KOPT-K1 (cell line): ENCODE results near the gene PLIN4.

ENCODE experiments used
- H3K27ac ChIP-seq: fragments of 200-600 bp; sonication (generic); 2 replicates; pipeline ENCODE4 v1.5.1; 2016; ENCODE audit warnings: antibody characterized with exemption, mild to moderate bottlenecking, low read depth, low read length; ENCODE audit not compliant: poor library complexity, severe bottlenecking
- H3K36me3 ChIP-seq: fragments of 200-600 bp; sonication (generic); 2 replicates; pipeline ENCODE4 v1.5.1; 2017; ENCODE audit warnings: antibody characterized with exemption, mild to moderate bottlenecking, low read length, moderate library complexity; ENCODE audit not compliant: insufficient read depth
- H3K9me3 ChIP-seq: fragments of 200-600 bp; sonication (generic); 2 replicates; pipeline ENCODE4 v1.5.1; 2017; ENCODE audit warnings: antibody characterized with exemption, low read length, mild to moderate bottlenecking; ENCODE audit not compliant: insufficient read depth, poor library complexity, severe bottlenecking

PLIN4 gene

DNA sequence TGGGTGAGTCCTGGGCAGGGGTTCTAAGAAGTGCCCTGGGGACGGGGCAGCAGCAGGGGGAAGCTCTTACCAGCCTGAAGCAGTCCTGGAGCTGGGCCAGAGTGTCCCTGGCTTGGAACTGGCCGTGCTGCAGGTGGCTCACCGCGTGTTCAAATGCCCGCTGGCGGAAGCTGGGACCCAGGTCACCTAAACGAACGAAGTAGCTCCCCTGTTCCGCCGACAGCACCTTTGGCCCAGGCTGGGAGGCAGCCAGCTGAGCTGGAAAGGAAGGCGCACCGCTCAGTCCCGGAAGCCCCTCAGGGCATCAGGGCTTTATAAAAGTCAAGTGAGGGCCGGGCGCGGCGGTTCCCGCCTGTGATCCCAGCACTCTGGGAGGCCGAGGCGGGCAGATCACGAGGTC is 9.6 kb downstream of the PLIN4 start:
- Histone ChIP-seq H3K9me3 (no peaks in the 10 kb centered on the region), H3K27ac (no peak overlapping the region), H3K36me3 (peaks cover 23% of the 10 kb centered on the region; the same call in 1 of the 2 replicates)

DNA sequence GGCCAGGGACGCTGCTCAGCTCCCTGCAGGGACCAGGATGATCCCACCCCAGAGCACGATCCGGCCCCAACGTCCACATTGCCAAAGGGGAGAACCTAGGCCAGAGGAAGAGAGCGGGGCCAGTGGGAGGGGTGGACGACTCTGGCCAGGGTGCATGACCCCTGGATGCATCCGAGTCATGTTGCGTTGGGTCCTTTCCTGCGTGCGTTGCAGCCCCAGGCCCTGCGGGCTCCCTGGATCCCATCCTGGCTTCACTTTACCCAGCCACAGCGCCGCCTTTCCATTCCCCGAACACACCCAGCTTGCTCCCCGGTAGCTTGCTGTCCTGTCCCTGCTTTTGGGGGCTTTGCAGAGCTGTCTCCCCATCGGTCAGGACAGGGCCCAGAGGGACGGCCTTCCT is 10.5 kb downstream of the PLIN4 start:
- Histone ChIP-seq H3K27ac (no peak overlapping the region), H3K9me3 (no peaks in the 10 kb centered on the region), H3K36me3 (peaks cover 28% of the 10 kb centered on the region; the same call in 1 of the 2 replicates)

- Histone ChIP-seq H3K36me3 (peaks cover 35% of the 10 kb centered on the region; the same call in 1 of the 2 replicates), H3K27ac (no peak overlapping the region)
These were observed 11.2 kb downstream of the PLIN4 start for GRCh38 chr19:4507150-4507452.

DNA sequence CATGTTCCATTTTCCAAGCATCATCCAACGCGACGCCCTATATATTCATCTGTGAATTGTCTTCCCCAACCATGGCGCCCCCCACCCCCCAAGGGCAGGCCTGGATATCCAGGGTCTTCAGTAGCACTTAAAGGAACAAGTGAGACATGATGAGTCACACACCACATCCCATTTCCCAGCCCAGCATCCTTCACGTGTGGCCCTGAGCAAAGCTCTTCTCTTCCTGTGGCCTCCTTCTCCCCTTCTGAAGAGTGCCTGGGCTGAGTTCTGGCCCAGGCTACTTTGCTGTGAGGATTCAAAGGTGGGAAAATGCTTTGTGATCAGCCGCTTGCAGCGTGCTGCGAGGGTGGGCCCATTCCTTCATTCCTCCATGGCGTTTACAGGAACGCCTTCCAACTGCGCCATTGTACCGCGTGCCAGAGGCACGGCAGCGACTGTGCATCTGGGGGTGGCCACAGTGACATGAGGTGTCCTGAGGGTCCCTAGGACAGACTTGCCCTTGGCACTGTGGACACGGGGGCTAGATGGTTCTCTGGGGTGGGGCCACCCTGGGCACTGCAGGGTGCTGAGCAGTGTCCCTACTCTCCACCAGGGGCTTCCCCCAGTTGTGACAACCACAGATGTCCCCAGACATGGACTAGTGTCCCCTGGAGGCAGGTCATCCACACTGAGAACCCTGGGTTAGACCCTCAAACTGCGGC is 11.7 kb downstream of the PLIN4 start:
- H3K9me3 ChIP-seq: no peaks in the 10 kb centered on the region
- H3K27ac ChIP-seq: no peak overlapping the region
- H3K36me3 ChIP-seq: peaks cover 40% of the 10 kb centered on the region; the same call in 1 of the 2 replicates

More at GRCh38 chr19:4507150-4507452, 11.2 kb downstream of the PLIN4 start:
- H3K9me3 ChIP-seq: no peaks in the 10 kb centered on the region

DNA sequence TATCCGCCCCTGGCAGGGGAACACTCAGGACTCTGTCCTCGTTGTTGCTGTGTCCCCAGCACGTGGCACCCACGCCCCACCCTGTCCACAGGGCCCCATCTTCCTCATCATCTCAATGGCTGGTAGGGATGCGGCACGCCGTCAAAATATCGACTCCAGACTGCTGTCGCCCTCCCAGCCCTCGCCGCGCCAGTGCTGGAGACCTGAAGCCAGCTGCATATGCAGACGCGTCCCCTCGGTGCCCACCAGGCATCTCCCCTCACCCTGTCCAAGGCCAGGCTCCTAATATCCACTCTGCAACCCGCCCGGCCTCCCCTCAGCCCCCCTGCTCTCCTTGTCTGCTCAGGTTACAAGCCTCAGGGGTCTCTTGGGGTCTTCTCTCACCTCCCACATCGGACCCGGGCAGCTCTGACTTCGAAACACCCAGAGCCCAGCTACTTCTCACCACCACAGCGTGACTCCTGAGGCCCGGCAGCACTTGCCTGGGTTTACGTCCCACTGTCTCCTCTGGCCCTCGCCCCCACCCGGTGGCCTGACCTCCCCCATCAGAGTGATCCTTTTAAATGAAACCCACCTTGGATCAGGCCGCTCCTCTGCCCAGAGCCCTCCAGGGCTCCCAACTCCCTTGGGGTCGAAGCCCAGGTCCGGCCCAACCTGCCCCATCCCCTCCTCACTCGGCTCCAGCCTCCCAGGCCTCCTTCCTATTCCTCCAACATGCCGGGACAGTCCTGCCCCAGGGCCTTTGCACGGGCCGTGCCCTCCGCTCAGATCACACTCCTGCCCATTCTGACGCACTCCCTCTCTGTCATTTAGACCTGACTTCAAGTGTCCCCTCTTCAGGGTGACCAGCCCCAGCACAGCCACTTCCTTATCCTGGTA is 12.5 kb downstream of the PLIN4 start:
- no peak overlapping the region for H3K27ac ChIP-seq
- no peaks in the 10 kb centered on the region for H3K9me3 ChIP-seq
- peaks cover 48% of the 10 kb centered on the region for H3K36me3 ChIP-seq

GRCh38 chr19:4504891-4505569 is 13.3 kb downstream of the PLIN4 start:
- no peak overlapping the region for H3K27ac ChIP-seq
- peaks cover 56% of the 10 kb centered on the region for H3K36me3 ChIP-seq
- no peaks in the 10 kb centered on the region for H3K9me3 ChIP-seq

DNA sequence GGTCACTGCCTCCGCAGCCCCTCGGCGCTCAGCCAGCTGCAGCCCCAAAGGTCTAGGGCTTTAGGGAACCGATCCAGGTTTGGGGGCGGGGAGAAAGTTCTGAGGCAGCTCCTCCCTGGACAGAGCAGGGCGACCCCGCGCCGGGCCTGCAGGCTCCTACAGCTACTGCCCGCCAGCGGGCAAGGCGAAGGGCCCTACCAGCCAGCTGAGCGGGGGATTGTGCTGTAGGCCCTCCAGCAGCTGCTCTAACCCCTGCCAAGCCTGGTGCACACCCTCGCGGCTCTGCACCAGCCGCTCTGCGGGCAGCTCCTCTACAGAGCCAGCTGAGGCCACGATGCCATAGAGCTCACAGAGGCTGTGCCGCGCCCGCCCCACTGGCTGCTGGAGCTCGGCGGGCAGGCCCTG is 14.0 kb downstream of the PLIN4 start:
- Histone ChIP-seq H3K27ac (no peak overlapping the region), H3K9me3 (no peaks in the 10 kb centered on the region), H3K36me3 (peaks cover 63% of the 10 kb centered on the region)

DNA sequence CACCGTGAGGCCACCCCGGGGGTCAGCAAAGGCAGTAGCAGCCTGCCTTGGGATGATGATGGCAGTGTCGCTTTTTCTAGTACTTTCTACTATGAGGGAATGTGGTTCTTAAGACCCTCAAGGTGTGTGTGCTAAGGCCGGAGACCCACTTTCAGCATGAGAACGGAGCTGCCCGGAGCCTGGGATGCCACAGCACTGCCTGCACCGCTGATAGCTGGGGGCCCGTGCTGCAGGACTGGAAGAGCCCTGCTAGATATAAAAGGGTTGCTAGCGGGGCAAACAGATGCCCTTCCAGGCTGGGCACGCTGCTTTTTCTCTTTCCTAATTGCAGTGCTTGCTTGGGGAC is 14.5 kb downstream of the PLIN4 start:
- peaks cover 66% of the 10 kb centered on the region for H3K36me3 ChIP-seq
- no peaks in the 10 kb centered on the region for H3K9me3 ChIP-seq
- H3K27ac ChIP-seq: no peak overlapping the region

GRCh38 chr19:4503132-4503824 is 15.0 kb downstream of the PLIN4 start:
- no peak overlapping the region for H3K27ac ChIP-seq
- H3K9me3 ChIP-seq: no peaks in the 10 kb centered on the region
- peaks cover 71% of the 10 kb centered on the region for H3K36me3 ChIP-seq

DNA sequence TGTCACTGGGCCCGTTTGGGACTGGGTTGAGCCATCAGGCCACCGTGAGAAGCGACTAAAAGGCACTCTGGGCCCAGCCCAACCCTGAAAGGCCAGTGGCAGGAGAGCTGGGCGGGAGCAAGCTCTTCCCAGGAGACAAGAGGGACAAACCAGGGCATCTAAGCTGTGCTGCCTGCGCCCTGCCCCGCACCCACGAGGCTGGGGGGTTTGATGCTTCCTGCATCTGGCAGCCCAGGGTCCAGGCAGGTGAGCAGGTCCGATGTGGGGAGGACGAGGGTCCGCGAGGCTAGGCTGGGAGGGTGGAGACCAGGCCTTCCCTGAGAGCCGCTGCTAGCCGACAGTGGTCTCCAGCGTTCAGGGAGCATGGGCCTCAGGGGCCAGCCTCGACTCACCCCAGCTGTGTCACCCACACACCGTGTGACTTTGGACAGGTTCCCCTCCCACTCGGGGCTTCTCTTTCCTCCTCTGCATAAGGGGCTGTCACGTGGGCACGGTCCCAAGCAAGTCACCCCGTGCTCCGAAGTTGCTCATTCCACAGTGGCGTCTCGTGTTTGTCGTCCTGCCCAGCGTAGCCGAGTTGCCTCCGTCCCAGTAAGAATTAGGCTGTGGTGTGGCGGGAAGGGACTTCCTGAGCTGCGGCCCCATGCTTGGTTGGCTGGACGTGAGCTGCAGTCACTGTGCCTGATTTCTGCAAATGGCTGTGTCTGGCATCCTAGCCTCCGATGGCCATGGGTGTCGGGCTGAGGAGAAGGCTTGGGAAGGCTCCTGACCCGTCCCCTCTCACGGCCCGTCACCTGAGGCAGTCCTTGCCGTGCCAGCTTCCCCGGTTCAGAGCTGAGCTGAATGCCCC is 15.8 kb downstream of the PLIN4 start:
- H3K36me3 ChIP-seq: peaks cover 78% of the 10 kb centered on the region
- H3K9me3 ChIP-seq: no peaks in the 10 kb centered on the region
- no peak overlapping the region for H3K27ac ChIP-seq

DNA sequence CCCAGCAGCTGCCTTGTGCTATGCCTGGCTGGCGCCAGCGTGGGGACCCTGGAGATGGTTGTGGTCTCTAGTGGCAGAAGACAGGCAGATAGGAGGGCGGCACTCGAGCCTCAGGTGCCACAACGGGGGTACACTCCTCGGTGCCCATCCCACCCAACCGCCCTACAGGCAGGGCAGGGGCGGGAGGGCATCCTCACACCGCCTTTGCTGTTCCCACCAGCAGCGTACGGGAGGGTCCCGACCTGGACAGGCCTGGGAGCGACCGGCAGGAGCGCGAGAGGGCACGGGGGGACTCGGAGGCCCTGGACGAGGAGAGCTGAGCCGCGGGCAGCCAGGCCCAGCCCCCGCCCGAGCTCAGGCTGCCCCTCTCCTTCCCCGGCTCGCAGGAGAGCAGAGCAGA is 16.6 kb downstream of the PLIN4 start:
- H3K36me3 ChIP-seq: peaks cover 87% of the 10 kb centered on the region
- no peak overlapping the region for H3K27ac ChIP-seq
- H3K9me3 ChIP-seq: no peaks in the 10 kb centered on the region

GRCh38 chr19:4500841-4501591 is 17.3 kb downstream of the PLIN4 start:
- Histone ChIP-seq H3K36me3 (peaks cover 87% of the 10 kb centered on the region), H3K27ac (no peak overlapping the region), H3K9me3 (no peaks in the 10 kb centered on the region)

GRCh38 chr19:4499855-4500254 is 18.4 kb downstream of the PLIN4 start:
- Histone ChIP-seq H3K27ac (no peak overlapping the region), H3K9me3 (no peaks in the 10 kb centered on the region), H3K36me3 (peaks cover 86% of the 10 kb centered on the region)

DNA sequence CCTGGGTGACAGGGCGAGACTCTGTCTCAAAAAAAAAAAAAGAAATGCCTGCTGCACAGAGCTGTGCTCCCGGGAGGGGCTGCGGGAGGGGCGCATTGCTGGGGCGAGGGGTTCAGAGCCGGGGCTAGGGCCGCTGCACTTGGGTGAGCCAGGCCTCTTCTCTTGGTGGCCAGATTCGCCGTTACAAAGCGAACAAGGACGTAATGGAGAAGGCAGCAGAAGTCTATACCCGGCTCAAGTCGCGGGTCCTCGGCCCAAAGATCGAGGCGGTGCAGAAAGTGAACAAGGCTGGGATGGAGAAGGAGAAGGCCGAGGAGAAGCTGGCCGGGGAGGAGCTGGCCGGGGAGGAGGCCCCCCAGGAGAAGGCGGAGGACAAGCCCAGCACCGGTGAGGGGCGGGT is 19.0 kb downstream of the PLIN4 start:
- Histone ChIP-seq H3K27ac (no peak overlapping the region), H3K36me3 (peaks cover 86% of the 10 kb centered on the region), H3K9me3 (no peaks in the 10 kb centered on the region)
